Renal pelvis (tissue), 4 donors: ENCODE results near the gene RSRC2. TPM values are rescaled to one million over a fixed set of nuclear protein-coding genes. Genes with fewer than 3 reads are reported as not detected.
"Not testable (repeated sequence)": the region's sequence is repeated elsewhere in the genome, so short reads cannot be mapped to it uniquely, and the experiment has no call there.

Source experiments
- DNase-seq: peaks from one replicate; pipeline ENCODE4 v3.0.0-alpha.2; 2013
- polyA plus RNA-seq, 3 donors: library from polyadenylated mRNA; unstranded; fragments of 120-200 nt; gene quantifications; one replicate each; pipeline ENCODE4 v1.2.1, GENCODE V29; 2013; ENCODE audit not compliant: insufficient read length in 3 of 3

RSRC2 gene
- polyA plus RNA-seq, 3 donors, result 193 to 238 (median 196) TPM

- DNase-seq, result no peak
Measured at GRCh38 chr12:122523846-122524718, 2.7 kb downstream of the RSRC2 start.

GRCh38 chr12:122523280-122523679 lies 3.5 kb downstream of the RSRC2 start:
- no peak for DNase-seq

- DNase-seq, result no peak
Measured at GRCh38 chr12:122520676-122521075, 6.1 kb downstream of the RSRC2 start.

- no peak for DNase-seq
Measured at GRCh38 chr12:122519418-122519817, 7.3 kb downstream of the RSRC2 start.

- DNase-seq, result no peak
Measured at GRCh38 chr12:122518908-122519307, 7.8 kb downstream of the RSRC2 start.

GRCh38 chr12:122517877-122518276 lies 8.9 kb downstream of the RSRC2 start:
- DNase-seq, result no peak

- no peak for DNase-seq
Measured at GRCh38 chr12:122516544-122517361, 10.0 kb downstream of the RSRC2 start.

- DNase-seq, result no peak
Measured at GRCh38 chr12:122515275-122515674, 11.5 kb downstream of the RSRC2 start.

- DNase-seq, result no peak
Measured at GRCh38 chr12:122513660-122514059, 13.1 kb downstream of the RSRC2 start.

- DNase-seq, result not testable (repeated sequence)
Measured at GRCh38 chr12:122513028-122513427, 13.7 kb downstream of the RSRC2 start.

GRCh38 chr12:122508163-122508562 lies 18.6 kb downstream of the RSRC2 start:
- no peak for DNase-seq

GRCh38 chr12:122506393-122506938 lies 20.3 kb downstream of the RSRC2 start:
- no peak for DNase-seq

- DNase-seq, result no peak
Measured at GRCh38 chr12:122505419-122506051, 21.2 kb downstream of the RSRC2 start.

GRCh38 chr12:122503783-122504590 lies 22.7 kb downstream of the RSRC2 start:
- DNase-seq, result no peak

- no peak for DNase-seq
Measured at GRCh38 chr12:122503147-122503751, 23.5 kb downstream of the RSRC2 start.

- DNase-seq, result no peak
Measured at GRCh38 chr12:122501489-122501989, 25.2 kb downstream of the RSRC2 start.

- DNase-seq, result peak; percentile 99
Measured at GRCh38 chr12:122500685-122501488, 25.8 kb downstream of the RSRC2 start, which contains the start of gene ZCCHC8. TSS of gene ZCCHC8 (minus strand) at chr12:122500932. CDS start at chr12:122500840, 92 bp downstream.

- DNase-seq, result peak; percentile 69
Measured at GRCh38 chr12:122499991-122500684, 26.6 kb downstream of the RSRC2 start.

GRCh38 chr12:122495258-122495657 lies 31.5 kb downstream of the RSRC2 start:
- no peak for DNase-seq
